GM18873 (cell line): Measurements from ENCODE around the gene RIPOR2.
"Not testable (repeated sequence)": the region's sequence is repeated elsewhere in the genome, so short reads cannot be mapped to it uniquely, and the experiment has no call there.

Experiments
- ATAC-seq: cut with Tn5 transposase; IDR thresholded peaks from one replicate; pipeline ENCODE4 v1.9.1; 2021; ENCODE audit warnings: mild to moderate bottlenecking, moderate library complexity, moderate number of reproducible peaks; ENCODE audit not compliant: unreplicated experiment, low FRiP score

The RIPOR2 gene

DNA sequence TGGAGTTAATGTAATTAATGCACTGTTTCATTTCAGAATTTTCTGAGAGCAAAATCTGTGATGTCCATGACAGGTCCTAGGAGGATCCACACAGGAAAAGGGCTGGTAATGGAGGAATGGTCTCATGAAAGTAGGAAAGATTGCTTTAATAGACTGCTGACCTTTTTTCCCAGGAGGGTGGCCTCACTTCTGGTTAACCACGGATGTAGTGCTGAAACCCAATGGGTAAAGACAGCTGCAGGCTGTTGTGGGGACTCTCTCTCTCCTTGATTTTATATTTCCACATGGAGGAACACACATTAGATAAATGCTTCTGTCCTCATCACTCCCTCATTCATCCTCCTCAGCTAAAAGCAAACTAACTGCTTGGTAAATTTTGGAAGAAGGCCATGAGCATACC lies 23.6 kb upstream of the RIPOR2 start:
- no peak for ATAC-seq

DNA sequence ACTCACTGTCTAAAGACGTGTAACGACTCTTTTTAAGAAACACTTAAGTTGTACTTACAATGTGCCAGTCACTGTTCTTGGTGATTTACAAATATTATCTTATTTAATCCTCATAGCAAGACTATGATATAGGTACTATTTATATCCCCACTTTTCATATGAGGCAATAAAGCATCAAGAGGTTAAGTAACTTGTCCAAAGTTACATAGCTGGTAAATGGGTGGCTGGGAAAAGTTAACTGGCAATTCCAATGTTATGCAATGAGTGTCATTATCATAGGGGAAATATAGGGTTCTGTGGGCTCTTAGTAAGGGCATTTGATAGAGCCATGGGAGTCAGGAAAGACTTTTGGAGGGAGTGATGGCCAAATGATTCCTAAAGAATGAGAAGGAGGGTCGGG lies 21.4 kb upstream of the RIPOR2 start:
- ATAC-seq = no peak

DNA sequence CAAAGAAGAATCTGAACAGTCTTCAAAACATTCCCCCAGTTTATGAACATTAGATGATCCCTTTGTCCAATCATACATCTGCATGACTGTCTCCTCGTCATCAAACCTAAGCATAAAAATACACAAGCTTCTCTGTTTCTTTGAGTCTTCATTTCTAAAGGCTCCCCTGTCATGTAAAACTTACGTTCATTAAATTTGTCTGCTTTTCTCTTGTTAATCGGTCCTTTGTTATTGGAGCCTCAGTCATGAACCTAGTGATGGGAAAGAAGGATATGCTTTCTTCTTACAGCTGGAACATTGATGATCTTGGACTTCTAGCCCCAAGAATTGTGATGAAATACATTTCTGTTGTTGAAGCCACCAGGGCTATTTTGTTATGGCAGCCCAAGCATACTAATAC lies 18.0 kb upstream of the RIPOR2 start:
- no peak for ATAC-seq

DNA sequence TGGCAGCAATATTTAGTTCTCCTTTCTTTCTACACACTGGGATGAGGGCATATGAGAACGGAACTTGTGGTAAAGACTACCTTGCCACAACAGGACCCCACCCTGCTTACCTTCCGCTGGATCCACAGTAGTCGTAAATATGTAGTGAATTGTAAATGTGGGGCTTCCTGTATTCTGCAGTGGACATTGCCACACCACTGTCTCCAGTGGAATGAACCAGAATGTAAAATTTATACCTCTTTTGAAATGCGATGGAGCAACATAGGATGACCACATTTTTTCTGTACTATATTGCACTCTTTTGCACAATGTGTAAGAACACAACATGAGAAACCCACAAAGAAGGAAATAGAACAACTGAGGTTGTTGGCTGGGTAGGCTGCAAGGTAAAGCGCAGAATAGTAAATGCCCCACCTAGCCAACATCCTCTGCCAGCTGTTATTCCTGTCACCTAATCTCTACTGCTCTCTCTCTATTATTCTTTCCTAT lies 16.1 kb upstream of the RIPOR2 start:
- no peak for ATAC-seq

DNA sequence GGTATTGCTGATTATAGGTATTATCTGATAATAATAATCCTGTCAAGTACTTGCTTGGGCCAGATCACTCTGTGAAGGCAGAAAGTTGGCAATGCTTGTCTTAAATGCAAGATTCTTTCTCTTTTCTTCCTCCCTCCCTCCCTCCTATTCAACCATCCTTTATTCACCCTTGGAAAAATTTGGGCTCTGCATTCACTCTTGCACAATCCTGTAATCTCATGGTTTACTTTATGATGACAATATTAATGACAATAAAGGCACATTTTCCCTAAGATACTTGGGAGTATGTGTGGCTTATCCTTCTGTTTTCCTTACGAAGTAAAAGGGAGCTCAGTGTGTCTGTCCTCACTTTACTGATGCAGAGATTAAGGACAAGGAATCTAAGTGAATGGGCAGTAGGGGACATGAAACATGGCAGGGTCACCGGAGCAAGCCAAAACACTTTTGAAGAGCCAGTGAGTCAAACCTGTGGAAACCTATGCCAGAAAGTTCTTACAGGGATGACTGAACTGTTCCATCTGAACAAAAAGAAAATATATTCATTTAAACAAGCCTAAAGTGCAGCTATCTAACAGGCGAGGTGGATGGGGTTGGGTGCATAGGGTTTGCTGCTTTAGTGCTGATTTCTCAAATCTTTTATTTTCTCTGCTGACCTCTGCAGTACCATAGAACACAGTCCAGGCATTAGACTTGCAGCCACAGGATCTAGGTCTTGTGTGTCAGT lies 14.6 kb upstream of the RIPOR2 start:
- no peak for ATAC-seq

DNA sequence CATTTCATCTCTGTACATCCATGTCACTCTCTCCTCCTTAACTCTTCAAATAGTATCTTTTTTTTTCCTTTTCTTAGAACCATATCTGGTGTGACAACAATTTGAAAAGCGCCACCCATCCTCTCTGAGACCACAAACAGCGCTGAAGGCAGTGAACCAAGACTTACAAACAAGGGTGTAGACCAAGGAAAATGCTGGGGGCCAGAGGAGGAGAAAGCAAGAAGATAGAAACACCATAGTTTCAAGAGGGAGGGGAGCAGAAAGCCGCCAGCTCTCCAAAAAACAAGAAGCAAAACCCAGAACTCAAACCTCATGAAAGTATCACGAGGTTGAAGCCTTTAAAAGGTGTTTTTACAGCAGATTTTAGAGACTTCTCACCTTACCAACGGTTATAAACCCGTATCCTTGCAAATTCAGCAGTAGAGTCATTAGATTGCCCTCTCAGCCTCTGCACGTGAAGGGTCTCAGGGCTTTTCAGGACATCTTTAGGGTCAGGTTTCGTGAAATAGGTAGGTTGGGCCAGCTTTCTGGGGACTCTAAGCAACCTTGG lies 13.3 kb upstream of the RIPOR2 start:
- ATAC-seq = peak; percentile 92

DNA sequence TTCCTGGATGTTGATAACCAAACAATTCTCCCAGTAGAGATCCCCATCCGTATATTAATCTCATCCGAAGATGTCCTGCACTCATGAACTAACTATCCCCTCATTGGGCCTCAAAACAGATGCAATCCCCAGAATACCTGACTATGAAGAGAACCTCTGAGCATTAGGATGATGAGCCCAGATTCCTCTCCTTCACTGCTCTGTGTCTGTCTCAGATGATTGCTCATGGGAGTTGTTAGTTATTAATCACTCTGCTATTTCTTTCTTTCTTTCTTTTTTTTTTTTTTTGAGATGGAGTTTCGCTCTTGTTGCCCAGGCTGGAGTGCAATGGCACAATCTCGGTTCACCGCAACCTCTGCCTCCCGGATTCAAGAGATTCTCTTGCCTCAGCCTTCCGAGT lies 12.5 kb upstream of the RIPOR2 start:
- not testable (repeated sequence) for ATAC-seq

DNA sequence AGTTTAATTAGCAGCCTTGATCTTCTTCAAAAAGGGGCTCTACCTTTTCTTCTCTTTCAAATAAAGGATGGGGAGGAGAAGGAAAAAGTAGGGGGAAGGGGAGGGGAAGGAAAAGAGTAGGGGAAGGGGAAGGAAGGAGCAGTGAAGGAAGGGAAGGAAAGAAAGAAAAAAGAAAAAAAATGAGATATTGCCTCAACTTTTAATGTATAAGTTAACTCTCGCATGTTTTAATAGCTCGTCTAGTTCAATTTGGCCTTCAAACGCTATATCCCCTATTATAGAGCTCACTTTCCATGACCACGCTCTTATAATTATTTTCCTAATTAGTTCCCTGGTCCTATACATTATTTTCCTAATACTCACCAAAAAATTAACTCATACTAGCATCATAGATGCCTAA lies 11.9 kb upstream of the RIPOR2 start:
- no peak for ATAC-seq

DNA sequence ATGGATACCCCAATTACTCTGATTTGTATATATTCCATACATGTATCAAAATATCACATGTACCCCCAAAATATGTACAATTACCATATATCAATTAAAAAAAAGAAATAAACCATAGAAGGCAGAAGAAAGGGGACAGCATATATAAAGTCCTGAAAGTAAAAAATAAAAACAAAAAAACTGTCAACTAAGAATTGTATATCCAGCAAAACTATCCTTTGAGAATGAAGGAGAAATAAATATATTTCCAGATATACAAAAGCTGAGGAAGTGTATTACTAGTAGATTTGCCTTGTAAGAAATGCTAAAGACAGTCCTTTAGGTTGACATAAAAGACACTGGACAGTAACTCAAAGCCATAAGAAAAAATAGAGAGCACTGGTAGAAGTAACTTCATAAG lies 9.3 kb upstream of the RIPOR2 start:
- ATAC-seq = no peak

DNA sequence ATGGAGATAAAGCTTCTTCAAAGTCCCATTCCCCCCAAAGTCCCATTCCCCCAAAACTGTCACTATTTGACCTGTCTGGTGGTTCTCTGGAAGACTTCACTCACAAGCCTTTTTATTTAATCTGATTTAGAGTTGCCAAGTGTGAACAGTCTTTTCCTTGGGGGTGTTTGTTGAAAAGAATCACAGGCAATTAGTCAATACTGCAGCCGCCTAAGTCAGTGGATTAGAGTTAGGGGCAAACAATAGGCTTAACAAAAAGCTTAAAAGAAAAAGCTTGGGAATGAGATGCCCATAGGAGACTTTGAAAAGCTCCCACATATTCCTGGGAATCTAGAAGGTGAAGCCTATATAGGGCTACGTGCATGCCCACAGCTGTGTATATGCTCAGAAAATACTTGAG lies 8.0 kb upstream of the RIPOR2 start:
- no peak for ATAC-seq

DNA sequence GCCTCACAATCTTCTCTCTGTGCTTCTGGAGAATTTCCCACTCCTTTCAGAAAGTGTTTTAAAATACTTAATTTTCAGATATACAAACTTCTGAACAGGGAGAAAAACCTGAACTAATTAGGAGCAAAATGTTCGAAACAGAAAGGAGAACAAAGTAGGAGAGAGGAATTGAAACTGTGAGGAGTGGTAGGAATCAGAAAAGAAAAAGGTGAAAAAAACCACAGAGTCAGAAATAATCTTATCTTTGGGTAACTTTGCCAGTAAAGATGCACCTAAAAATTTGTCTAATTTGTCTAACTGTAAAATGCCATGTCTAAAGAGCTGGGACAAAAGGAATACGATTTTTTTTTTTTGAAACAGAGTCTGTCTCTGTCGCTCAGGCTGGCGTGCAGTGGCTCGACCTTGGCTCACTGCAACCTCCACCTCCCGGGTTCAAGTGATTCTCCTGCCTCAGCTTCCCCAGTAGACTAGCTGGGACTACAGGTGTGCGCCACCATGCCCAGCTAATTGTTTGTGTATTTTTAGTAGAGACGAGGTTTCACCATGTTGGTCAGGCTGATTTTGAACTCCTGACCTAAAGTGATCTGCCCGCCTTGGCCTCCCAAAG lies 4.7 kb upstream of the RIPOR2 start:
- ATAC-seq = no peak

DNA sequence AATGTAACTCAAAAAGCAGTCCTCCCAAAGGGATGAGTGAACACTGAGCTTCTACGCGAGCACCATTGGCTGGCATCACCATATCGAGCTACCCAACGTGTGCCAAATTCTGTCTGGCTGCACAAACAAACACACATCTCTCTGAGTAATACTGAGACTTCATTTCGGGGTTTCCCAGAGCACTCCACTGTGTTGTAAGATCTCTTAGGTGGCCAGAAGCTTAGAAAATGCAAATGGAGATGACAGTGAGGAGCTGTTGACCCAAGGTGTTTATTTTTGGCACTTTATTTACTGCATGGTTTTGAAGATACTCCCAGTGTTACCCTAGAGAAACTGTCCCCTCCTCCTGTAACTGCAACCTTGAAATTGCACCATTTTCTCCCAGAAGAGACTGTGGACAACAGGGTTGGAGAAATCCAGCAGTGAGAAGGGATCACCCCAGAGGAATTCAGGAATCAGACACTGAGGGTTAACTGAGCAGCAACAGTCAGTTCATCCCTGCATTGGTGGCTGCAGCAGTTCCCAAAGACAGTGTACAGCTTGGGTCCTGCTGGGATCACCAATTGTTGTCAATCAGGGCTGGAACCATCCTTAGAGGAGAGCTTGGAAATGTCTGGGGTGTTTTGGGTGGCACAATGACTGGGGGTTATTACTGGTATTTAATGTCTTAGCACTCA lies 1.0 kb upstream of the RIPOR2 start:
- peak; percentile 71 for ATAC-seq

DNA sequence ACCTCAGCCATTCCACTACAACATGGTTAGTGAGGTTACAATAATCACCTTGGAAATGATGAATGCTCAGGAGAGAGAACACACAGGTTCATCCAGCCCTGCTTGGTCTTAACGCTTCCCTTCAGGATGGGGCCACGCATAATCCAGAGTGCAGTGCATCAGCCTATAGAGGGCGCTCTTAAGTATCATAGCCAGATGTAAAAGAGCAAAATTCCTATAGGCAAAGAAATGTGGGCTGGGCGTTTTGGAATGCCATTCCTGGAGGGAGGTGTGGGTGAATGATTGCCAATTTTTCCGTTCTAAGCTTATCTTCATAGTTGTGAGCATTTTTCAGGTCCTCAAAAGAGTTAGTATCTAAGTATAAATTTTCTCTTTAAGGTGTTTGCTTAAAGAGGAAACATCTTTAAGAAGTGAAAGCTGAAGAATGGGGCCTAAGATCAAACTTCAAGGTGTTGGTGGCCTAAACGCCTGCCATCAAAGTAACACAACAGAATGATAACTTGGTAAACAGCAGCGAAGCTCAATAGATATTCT lies 1.8 kb downstream of the RIPOR2 start:
- ATAC-seq = no peak

DNA sequence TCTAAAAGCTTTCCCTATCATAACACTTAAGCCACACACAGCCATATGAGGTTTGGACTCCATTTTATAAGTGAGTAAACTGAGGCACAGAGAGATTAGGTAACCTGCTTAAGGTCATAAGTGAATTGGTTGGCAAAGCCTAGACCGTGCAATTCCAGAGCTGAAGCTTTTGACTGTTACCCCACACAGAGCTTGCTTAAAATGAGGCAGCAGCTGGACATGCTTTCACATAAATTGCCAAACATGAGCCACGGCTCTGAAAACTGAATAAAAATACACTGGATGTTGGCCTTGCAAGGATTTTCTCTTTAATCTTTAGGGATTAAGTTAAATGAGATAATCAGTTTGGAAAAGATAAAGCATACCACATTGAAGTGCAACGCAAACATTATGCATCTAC lies 2.5 kb downstream of the RIPOR2 start:
- ATAC-seq = peak; percentile 1

DNA sequence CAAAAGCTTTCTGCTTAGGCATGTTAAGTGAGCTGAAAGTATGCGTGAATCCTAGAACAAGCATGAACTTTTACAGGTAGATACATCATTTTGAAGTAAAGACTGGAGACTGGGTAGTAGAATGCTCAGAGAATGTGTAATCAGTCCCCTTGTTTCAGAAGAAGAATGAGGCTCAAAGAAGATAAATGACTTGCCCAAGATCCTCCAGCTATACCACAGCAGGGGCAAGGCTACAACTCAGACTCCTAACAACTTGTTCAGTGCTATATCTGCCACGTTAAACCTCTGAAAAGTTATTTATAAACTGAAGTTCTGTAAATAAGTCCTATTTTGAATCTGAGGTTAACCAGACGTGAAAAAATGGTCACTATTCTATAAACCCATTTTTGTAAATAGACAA lies 2.9 kb downstream of the RIPOR2 start:
- ATAC-seq = peak; percentile 28

DNA sequence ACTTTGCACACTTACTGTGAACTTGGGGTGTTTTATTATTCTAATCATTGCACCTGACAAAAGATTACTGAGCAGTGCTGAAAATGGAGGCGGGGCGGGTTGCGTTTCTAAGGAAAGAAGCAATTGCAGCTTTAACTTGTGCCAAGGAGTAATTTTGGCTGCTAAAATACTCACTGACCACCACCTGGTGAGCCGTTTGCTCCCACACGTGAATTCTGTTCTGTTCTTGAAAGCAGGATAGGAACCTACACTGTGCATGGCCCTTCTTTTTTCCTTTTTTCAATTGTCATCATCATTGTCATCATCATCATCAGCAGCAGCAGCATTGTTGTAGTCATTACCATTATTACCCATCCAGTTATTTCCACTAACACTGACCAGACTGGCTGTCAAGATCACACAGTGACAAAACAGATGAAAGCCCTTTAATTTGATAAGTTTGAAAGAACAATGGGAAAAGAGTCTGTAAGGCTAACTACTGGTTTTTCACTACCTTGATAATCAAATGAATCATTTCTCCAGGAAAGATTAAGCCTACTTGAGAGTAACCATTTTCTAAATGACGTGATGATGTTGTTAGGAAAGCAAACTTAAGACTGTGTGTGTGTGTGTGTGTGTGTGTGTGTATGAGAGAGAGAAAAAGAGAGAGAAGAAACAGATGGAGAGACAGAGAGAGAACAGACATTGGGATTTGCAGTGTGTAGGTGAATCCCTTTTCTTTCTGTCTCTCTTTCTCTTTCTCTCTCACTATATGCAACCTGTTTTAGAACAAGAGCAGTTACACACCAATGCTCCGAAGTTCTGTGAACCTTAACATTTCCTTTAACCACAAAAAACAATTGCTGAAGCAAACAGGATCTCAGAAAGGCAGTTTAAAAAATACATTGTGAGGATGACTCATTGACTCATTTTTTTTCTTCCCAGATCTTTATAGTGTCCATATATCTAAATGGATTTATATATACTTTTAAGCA lies 3.8 kb downstream of the RIPOR2 start:
- ATAC-seq = no peak

DNA sequence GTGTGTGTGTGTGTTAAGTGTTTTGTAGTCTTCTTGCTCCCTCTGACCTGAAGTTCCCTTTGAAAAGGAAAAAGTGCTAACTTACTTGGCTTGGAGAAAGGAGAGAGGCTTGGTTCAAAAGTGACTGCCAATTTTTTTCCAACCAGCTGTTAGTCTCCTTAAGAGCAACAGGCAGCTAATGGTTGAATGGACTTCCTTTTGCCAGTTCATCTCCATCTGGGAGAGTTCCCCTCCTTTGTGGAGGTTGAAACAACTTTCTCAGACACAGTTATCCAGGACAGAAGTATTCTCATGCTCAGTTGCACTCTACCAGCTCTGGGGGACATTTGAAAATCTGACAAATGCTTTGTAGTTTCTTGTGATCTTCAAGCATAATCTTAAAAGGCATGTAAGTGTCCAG lies 4.5 kb downstream of the RIPOR2 start:
- ATAC-seq = no peak

DNA sequence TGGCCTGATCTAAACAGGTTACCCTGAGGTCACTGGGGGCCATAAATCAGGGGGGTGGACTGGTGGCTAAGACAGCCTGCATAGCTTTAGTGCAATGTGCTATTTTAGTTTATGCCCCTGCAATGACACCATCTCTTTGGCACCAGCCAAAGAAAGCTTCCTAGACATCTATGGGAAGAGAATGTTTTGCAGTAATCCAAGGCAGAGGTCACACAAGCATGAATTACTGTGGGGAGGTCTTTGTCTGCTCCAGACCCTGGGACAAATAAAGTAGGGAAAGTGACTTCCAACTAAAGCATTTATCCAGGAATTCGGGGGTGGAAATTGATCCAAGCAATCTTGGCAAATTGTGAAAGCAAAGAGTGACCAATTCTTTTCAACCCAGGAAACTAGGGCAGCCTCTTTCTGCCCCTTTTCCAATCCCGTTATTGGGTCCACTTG lies 5.3 kb downstream of the RIPOR2 start:
- ATAC-seq = no peak

DNA sequence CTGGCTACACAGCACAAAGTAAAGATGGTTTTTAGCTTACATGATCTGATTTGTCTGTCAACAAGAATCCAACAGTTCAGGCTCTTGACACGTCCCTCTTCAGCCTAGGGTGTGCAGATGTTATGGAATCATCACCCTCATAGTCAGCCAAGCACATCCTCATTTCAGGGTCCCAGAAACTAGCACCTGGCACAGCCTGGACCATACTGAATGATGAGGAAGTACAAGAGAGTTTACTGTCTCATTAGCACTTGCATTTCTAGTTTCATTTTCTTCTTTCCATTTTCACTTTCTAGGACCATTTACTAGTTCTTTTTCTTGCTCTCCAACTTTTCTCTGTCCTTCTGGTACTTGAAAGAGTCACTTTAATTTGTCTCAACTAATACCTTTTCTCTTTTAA lies 6.5 kb downstream of the RIPOR2 start:
- ATAC-seq = peak; percentile 33
